HG02981 (cell line): ENCODE results near the gene ZNF10.

Source experiments
- ATAC-seq: cut with Tn5 transposase; IDR thresholded peaks from one replicate; pipeline ENCODE4 v1.9.1; 2021; ENCODE audit warnings: mild to moderate bottlenecking, moderate library complexity; ENCODE audit not compliant: unreplicated experiment

Gene ZNF10

GRCh38 chr12:133192847-133193246, 62.4 kb downstream of the ZNF10 start:
- no peak for ATAC-seq

GRCh38 chr12:133201888-133202287, 71.5 kb downstream of the ZNF10 start:
- ATAC-seq = no peak

GRCh38 chr12:133202493-133203343, 72.3 kb downstream of the ZNF10 start:
- ATAC-seq = no peak

- ATAC-seq = no peak
These were observed 73.2 kb downstream of the ZNF10 start for GRCh38 chr12:133203344-133204263.

- no peak for ATAC-seq
These were observed 73.8 kb downstream of the ZNF10 start for GRCh38 chr12:133204264-133204603.

GRCh38 chr12:133206390-133206789, 76.0 kb downstream of the ZNF10 start:
- ATAC-seq = no peak
